A549 treated with CpdA at 1 μM for 4 hours (cell line): ENCODE results near the gene SFI1. TPM values are rescaled to one million over a fixed set of nuclear protein-coding genes. Genes with fewer than 3 reads are reported as not detected.

Experiments used
- total RNA-seq: library from RNA; stranded (reverse); fragments of 200-300 nt; extraction: Qiagen RNA extraction; gene quantifications from 5 replicates; pipeline ENCODE4 v1.2.3, GENCODE V29; 2022; ENCODE audit warnings: low read depth

The SFI1 gene, protein sequence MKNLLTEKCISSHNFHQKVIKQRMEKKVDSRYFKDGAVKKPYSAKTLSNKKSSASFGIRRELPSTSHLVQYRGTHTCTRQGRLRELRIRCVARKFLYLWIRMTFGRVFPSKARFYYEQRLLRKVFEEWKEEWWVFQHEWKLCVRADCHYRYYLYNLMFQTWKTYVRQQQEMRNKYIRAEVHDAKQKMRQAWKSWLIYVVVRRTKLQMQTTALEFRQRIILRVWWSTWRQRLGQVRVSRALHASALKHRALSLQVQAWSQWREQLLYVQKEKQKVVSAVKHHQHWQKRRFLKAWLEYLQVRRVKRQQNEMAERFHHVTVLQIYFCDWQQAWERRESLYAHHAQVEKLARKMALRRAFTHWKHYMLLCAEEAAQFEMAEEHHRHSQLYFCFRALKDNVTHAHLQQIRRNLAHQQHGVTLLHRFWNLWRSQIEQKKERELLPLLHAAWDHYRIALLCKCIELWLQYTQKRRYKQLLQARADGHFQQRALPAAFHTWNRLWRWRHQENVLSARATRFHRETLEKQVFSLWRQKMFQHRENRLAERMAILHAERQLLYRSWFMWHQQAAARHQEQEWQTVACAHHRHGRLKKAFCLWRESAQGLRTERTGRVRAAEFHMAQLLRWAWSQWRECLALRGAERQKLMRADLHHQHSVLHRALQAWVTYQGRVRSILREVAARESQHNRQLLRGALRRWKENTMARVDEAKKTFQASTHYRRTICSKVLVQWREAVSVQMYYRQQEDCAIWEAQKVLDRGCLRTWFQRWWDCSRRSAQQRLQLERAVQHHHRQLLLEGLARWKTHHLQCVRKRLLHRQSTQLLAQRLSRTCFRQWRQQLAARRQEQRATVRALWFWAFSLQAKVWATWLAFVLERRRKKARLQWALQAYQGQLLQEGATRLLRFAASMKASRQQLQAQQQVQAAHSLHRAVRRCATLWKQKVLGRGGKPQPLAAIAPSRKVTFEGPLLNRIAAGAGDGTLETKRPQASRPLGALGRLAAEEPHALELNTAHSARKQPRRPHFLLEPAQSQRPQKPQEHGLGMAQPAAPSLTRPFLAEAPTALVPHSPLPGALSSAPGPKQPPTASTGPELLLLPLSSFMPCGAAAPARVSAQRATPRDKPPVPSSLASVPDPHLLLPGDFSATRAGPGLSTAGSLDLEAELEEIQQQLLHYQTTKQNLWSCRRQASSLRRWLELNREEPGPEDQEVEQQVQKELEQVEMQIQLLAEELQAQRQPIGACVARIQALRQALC
- total RNA-seq = 9.6 to 12.8 TPM (median 11.5 TPM) in 5 replicates

DNA sequence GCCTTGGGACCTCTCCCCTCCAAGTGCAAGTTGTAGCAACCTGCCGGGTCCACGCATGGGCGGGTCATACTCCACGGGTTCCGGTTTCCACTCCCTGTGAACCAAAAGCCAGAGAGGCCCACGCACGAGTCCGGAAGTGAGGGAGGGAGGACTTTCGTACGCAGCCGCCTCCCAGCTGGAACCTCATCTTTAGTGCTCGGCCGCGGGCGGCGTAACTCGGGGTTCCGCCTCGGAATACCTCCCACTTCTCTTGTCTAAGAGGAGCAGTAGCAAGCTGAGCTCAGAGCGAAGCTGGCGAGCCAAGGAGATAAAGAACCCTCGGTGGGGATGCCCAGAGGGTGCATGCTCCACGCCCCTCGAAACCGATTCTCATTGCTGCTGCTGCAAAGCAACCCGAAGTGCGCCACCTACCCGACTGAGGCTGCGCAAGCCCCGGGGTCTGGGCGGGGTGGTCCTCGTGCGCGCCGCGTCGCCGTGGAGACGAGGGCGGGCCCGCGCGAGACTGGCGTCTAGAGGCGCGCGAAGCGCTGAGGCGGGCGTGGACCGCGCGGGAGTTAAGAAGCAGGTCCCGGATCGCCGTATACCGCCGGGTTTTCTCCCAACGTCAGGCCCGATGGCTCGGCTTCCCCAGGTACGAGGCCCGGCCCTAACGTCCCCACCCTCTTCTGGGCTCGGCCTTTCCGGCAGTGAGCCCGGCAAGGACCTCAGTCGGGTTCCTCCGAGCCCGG, at the start of gene SFI1:
Gene SFI1 (plus strand): TSS at position 530 of the 728 bp plus-strand sequence. CDS start 11,749 bp downstream, outside the sequence.

DNA sequence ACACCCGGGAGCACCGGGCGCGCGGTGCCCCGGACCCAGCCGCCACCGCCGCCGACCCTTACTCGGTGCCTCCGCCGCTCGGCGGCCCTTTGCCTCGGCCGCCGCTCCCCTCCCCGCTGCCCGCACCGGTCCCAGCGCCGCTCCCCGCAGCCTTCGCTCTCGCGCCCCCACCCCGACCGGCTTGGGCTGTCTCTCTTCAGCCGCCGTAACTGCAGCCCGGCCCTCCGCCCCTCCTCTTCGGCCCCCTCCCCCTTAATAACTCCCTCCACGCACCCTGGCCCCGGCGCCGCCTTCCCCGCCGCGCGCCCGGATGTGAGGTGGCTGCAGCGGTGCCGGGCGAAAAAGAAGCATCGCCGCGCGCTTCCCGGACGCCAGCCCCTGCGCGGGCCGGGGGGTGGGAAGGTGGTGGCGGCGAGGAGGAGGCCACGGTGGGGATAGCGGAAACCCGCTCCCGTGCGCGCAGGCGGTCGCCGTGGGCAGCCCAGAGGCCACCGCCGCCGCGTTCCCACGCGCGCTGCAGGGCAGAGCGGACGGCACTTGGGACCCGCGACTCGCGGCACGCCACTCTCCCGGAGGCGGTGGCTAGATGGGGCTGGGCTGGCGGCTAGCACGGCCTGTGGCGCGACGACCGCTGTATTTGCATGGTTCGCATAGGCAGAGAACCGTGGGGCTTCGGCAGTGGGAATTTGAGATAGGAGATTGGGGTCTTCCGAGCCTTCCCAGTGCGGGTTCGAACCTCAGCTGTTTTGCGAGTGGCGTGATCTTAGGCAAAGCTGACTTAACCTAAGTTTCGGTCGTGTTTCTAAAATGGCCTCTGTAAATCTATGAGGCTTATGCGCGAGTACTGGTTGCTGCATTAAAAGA, 6.5 kb upstream of the SFI1 start, which contains the start of gene EIF4ENIF1:
Gene EIF4ENIF1 (minus strand): TSS at position 211 of the 864 bp plus-strand sequence. CDS start 1,124 bp downstream, outside the sequence.

DNA sequence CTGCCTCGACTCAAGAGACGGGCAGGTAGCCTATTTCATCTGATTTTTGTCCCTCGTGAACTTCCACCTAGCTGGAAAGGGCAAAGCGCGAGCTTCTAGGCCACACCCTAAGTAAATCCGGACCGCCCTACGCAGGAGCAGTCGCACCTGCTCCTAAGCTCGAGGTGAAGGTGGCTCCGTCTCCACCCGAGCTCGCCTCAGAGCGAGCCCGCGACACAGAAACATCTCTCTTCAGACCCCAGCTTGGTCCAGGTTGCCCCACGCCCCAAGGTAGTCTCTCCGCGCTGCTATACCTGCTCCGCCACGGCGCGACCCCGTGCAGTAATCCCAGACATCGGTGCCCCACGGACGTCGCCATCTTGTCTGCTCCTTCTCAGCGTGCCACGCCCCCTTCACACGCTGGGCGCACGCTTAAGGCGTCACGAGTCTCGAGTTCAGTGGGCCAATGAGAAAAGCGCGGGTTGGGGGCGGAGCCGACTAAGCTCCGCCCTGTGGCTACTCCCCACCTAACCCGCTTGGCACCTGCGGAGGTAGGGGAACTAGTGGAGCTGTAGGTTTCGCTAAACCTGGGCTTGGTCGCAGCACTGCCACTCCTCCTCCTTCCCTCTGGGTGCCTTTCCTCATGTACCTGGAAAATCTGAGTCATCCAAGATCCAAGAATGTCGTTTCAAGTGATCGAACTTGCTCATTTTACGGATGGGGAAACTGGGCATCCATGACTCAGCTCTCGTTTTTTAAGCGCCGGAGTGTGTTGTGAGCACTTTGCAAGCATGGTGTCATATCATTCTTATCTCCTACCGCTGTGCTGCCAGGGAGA, 165.7 kb downstream of the SFI1 start, which contains the start of gene PISD:
Gene PISD (minus strand): TSS at position 365 of the 817 bp plus-strand sequence. CDS start 7 bp downstream, at position 358.

Other genes with a start within 250 kb of the SFI1 start
- gene PIK3IP1, start 204.0 kb upstream of the SFI1 start, total RNA-seq = 1.2 to 1.9 TPM (median 1.3 TPM) in 5 replicates
- 17.2 to 22.8 TPM (median 21.2 TPM) in 5 replicates for gene PATZ1, start 150.2 kb upstream of the SFI1 start, total RNA-seq
- gene DRG1, start 96.9 kb upstream of the SFI1 start, total RNA-seq = 59.3 to 93.1 TPM (median 62.7 TPM) in 5 replicates
- gene EIF4ENIF1, start 6.7 kb upstream of the SFI1 start, total RNA-seq = 11.2 to 19.0 TPM (median 15.0 TPM) in 5 replicates
- gene PISD, start 165.7 kb downstream of the SFI1 start, total RNA-seq = 24.9 to 31.1 TPM (median 28.4 TPM) in 5 replicates